HG03469 (cell line): ENCODE results near the gene RBM27.
"Not testable (repeated sequence)": the region's sequence is repeated elsewhere in the genome, so short reads cannot be mapped to it uniquely, and the experiment has no call there.

ENCODE experiments used
- ATAC-seq: cut with Tn5 transposase; IDR thresholded peaks from one replicate; pipeline ENCODE4 v1.9.1; 2021; ENCODE audit warnings: mild to moderate bottlenecking, moderate library complexity, moderate number of reproducible peaks; ENCODE audit not compliant: unreplicated experiment

The RBM27 gene

GRCh38 chr5:146205499-146206202 is 2.2 kb downstream of the RBM27 start:
- ATAC-seq: no peak

DNA sequence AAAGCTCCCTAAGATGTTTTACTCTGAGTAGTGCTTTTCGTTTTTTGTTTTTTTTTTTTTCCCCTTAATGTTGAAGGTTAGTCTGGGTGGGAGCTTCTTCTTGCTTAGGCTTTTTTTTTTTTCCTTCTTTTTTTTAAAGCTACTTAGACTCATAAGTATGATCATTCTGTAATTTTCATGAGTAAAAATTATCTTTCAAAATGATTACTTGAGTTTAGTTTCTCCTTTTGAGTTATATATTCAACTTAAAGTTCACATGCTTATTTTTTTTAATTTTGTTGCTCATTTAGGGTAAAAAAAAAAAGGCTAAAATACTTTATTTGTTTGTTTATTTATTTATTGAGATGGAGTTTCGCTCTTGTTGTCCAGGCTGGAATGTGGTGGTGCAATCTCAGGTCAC is 2.9 kb downstream of the RBM27 start:
- ATAC-seq: no peak

DNA sequence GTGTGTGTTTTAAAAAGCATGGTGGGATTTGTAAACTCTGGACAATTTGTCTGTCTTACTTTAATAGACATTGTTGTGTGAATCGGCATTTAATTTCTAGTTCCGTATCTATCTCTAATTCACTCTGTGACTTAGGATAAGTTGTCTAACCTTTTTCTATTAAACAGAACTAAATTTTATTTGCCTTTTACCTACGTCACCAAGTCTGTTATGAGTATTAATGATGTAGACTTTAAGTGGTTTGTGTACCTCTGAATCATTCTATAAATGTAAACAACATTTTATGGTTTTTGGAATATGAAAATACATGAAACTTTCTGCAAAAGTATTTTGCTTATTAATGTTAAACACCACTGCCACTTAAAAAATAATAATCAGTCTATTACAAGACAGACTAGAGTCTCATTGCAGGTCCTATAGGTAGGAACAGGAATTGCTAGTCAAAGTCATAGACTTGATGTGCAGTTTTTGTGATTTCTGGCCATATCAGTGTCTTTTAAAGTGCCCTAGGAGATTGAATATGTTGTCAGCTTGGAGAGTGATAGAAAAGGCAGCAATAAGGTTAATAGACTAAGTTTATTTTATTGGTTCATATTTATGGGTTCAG is 5.6 kb downstream of the RBM27 start:
- ATAC-seq: no peak

DNA sequence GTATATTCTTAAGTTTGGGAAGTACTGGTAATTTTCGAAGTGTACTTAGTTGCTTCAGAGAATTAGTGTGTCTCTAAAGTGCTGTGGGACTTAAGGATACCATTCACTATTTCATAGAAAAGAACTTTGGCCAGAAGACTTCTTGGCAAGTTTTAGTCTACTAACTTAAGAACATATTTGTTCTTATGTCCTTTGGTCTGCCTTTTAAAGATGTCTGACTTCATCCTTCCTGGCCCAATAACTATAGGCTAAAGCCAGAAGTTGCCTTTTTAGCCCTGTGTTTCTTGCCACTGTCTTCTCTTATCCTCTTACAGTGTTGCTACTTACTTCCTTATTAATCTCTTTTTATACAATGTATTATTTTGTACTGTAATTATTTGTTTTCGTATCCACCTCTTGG is 6.3 kb downstream of the RBM27 start:
- ATAC-seq: no peak

DNA sequence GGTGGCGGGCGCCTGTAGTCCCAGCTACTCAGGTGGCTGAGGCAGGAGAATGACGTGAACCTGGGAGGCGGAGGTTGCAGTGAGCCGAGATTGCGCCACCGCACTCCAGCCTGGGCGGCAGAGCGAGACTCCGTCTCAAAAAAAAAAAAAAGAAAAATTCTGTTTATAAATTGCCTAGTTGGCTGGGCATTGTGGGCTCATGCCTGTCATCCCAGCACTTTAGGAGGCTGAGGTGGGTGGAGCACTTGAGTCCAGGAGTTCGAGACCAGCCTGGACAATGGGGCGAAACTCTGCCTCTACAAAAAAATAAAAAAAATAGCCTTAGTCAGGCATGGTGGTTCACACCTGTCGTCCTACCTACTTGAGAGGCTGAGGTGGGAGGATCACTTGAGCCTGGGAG is 7.4 kb downstream of the RBM27 start:
- ATAC-seq: not testable (repeated sequence)

DNA sequence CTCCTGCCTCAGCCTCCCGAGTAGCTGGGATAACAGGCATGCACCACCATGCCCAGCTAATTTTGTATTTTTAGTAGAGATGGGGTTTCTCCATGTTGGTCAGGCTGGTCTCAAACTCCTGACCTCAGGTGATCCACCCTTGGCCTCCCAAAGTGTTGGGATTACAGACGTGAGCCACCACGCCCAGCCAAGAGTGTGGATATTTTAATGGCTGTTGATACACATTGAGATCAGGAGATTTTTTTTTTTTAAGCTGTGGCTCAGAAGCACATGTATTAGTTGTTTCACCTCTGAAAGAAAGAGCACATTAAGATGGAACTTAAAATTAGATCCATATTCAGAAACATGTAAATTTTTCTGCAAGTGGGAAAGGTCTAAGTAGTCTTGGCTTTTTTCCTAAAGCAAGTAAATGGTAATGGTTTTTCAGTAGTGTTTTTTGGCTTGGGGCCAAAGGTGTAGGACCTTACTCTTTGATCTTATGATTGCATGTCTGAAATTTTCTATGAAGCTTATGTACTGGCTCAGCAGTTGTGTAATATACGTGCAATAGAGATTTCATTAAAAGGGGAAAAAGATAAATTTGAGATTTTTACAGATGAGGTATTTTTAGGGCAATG is 9.9 kb downstream of the RBM27 start:
- no peak for ATAC-seq

GRCh38 chr5:146214881-146215280 is 11.5 kb downstream of the RBM27 start:
- ATAC-seq: not testable (repeated sequence)

GRCh38 chr5:146218168-146218567 is 14.8 kb downstream of the RBM27 start:
- ATAC-seq: no peak

GRCh38 chr5:146219243-146219642 is 15.8 kb downstream of the RBM27 start:
- ATAC-seq: no peak

- no peak for ATAC-seq
Observed at GRCh38 chr5:146221234-146221633, 17.8 kb downstream of the RBM27 start.

DNA sequence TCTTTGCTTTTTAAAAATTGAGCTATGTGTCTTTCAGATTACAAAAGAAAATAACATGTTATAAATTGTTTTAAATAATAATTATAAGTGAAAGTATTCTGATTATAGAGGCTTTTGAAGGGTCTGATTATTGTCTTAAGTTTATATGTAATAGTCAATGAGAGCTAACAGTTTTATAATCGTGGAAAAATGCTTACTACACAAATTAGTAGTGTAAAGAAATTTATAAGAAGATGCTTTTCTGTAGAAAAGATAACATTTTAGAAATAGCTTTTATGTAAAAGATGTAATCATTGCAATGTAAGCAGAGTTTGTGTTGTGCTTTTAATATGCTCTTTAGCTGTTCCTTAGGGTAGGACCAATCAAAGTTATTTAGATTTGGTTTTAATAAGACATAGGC is 18.6 kb downstream of the RBM27 start:
- ATAC-seq: no peak

- no peak for ATAC-seq
Observed at GRCh38 chr5:146223179-146223578, 19.8 kb downstream of the RBM27 start.

GRCh38 chr5:146229222-146229621 is 25.8 kb downstream of the RBM27 start:
- ATAC-seq: no peak

- ATAC-seq: no peak
Observed at GRCh38 chr5:146232223-146232622, 28.8 kb downstream of the RBM27 start.

GRCh38 chr5:146233441-146233840 is 30.0 kb downstream of the RBM27 start:
- ATAC-seq: no peak

- ATAC-seq: peak; percentile 56
Observed at GRCh38 chr5:146238973-146239372, 35.6 kb downstream of the RBM27 start.

DNA sequence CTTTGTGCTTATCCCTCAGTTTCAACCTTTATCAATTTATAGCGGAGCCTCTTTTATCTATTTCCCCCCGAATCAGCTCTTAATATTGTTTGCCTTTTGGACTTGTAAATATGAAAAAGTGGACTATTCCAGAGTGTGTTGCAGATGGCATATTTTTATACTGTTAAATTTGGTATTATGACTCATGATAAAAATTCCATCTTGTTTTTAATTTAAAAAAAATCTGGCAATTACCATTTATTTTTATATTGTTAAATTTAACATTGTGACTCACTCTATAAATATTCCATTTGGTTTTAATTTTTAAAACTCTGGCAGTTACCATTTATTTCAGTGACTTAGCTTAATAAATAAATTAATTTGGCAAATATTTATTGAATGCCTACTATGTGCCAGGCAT is 37.5 kb downstream of the RBM27 start:
- ATAC-seq: no peak

DNA sequence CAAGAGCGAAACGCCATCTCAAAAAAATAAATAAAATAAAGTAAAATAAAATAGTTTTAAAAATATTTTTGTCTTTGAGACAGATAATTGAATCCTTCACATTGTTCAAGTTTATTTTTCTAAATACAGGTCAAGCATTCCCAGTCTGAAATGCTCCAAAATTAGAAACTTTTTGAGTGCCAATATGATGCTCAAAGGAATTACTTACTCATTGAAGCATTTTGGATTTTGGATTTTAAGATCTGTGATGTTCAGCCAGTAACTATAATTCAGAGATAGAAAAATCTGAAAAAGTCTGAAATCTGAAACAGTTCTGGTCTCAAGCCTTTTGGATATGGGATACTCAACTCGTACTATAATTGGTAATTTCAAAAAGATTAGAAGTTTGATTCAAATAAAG is 39.8 kb downstream of the RBM27 start:
- no peak for ATAC-seq

GRCh38 chr5:146248561-146248960 is 45.2 kb downstream of the RBM27 start:
- ATAC-seq: no peak

- no peak for ATAC-seq
Observed at GRCh38 chr5:146249801-146250200, 46.4 kb downstream of the RBM27 start.
